ENCODE data around the gene ABHD11.
"Not testable (repeated sequence)": the region's sequence is repeated elsewhere in the genome, so short reads cannot be mapped to it uniquely, and the experiment has no call there.

The ABHD11 gene, protein sequence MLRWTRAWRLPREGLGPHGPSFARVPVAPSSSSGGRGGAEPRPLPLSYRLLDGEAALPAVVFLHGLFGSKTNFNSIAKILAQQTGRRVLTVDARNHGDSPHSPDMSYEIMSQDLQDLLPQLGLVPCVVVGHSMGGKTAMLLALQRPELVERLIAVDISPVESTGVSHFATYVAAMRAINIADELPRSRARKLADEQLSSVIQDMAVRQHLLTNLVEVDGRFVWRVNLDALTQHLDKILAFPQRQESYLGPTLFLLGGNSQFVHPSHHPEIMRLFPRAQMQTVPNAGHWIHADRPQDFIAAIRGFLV

DNA sequence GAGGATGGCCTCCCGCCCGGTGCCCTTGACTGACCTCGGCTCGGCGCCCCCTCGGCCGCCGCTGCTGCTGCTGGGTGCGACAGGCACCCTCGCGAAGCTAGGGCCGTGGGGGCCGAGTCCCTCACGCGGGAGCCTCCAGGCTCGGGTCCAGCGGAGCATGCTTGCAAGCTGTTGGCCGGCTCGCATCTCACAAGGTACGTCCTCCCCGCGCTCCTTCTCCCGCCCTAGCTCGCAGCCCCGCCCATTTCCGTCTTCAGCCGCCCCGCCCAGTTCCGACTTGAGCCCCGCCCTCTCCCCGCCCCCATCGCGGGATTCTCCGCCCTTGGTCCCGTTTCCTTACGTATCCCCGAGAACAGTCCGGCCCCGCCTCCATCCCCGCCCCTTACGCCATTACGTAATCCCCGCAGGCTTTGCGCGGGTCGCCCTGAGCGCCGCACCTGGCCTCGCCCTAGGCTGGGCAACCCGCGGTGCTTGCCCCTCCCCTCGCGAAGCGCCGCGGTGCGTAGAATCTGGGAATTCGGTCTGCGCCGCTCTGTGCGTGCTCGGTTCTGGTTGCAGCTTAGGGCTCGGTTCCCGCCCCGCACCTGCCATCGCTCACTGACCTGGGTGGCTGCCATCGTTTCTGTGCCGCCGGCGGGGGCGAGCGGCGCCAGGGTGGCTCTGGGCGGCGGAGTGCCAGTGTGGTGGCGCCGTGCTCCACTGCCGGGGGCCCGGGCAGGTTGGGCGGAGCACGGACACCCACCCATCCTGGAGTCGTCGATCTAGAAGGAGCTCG is at the start of gene ABHD11:
Gene ABHD11, minus strand, starts transcription at position 191 of the 775 bp plus-strand sequence. Its CDS starts 32 bp downstream, at position 159.
- TF ChIP-seq, protein P1, sequence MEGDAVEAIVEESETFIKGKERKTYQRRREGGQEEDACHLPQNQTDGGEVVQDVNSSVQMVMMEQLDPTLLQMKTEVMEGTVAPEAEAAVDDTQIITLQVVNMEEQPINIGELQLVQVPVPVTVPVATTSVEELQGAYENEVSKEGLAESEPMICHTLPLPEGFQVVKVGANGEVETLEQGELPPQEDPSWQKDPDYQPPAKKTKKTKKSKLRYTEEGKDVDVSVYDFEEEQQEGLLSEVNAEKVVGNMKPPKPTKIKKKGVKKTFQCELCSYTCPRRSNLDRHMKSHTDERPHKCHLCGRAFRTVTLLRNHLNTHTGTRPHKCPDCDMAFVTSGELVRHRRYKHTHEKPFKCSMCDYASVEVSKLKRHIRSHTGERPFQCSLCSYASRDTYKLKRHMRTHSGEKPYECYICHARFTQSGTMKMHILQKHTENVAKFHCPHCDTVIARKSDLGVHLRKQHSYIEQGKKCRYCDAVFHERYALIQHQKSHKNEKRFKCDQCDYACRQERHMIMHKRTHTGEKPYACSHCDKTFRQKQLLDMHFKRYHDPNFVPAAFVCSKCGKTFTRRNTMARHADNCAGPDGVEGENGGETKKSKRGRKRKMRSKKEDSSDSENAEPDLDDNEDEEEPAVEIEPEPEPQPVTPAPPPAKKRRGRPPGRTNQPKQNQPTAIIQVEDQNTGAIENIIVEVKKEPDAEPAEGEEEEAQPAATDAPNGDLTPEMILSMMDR (IDR thresholded peaks at IDR 0.05; ENCODE audit: control extremely low read depth, extremely low read depth, low read depth, missing control alignments), result no peak
- ChIA-PET CTCF (interaction anchor here (0.7 to 11.8 kb wide), 8 partner anchors 10 to 223 kb away, joined by 3 to 170 read pairs (median 4); no protein-coding TSS in a partner anchor), POLR2A (interaction anchor here (1.0 kb wide), 1 partner anchor 13 kb away, joined by 5 read pairs; no protein-coding TSS in a partner anchor)
- DNase-seq (ENCODE audit: extremely low spot score), result peak; percentile 100

DNA sequence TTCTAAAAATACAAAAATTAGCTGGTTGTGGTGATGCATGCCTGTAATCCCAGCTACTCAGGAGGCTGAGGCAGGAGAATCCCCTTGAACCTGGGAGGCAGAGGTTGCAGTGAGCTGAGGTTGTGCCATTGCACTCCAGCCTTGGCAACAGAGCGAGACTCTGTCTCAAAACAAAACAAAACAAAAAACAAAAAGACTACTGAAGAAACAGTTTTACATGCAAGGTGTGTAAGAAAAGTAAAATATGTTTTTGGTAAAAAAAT is 49.1 kb upstream of the ABHD11 start:
- DNase-seq (ENCODE audit: extremely low spot score); POLR2A ChIA-PET; CTCF ChIA-PET: not testable (repeated sequence)

DNA sequence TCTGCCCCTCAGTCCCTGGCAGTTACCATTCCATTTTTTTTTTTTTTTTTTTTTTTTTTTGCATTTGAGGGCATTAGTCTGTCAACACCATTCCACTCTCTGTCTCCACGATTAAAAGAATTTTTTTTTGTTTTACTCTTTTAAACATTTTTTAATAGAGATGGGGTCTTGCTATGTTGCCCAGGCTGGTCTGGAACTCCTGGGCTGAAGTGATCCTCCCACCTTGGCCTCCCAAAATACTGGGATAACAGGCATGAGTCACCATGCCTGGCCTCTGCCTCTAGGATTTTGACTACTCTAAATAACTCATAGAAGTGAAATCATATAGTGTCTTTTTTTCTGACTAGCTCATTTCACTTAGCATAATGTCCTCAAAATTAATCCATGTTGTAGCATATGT is 48.0 kb upstream of the ABHD11 start:
- TF ChIP-seq, protein P1 (IDR thresholded peaks at IDR 0.05; ENCODE audit: control extremely low read depth, extremely low read depth, low read depth, missing control alignments), result no peak
- ChIA-PET POLR2A (no interaction called here), CTCF (no interaction called here)
- DNase-seq (ENCODE audit: extremely low spot score), result no peak

DNA sequence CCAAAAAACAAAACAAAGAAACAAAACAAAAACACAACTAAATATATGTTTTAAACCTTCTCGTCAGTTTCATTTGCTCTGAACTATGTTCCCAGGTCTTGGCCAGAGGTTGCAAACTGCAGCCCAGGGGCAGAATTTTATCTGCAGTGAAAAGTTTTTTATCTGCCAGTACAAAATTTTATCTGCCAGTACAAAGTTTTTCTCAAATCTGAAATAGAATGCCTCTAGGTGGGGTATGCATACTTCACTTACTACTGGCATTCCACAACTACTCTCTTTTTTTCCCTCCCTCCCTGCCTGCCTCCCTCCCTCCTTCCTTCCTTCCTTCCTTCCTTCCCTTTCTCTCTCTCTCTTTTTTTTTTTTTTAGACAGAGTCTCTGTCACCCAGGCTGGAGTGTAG is 40.9 kb upstream of the ABHD11 start:
- DNase-seq (ENCODE audit: extremely low spot score), result no peak
- TF ChIP-seq, protein P1 (IDR thresholded peaks at IDR 0.05; ENCODE audit: control extremely low read depth, extremely low read depth, low read depth, missing control alignments), result no peak
- POLR2A ChIA-PET, result no interaction called here
- CTCF ChIA-PET, result no interaction called here

DNA sequence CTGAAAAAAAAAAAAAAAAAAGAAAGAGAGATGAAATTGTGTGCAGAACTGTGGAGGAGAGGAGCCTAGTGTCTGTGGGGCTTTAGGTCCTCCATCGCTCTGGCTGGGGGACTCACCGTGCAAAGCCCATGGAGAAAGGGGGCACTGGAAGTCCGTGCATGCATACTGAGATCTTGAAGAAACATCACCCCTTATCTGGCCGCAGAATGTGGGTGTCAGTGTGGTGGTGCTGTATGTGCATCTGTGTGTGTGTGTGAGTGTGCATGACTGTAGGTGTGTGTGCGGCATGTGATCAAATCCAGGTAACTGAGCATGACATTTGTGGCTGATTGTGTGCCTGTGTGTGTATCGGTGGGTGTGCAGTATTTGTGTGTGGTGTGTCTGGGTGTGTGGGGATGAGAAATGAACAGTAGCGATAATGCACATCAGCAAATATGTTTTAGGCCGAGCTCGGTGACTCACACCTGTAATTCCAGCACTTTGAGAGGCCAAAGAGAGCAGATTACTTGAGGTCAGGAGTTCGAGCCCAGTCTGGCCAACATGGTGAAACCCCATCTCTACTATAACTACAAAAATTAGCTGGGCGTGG is 40.3 kb upstream of the ABHD11 start:
- TF ChIP-seq, protein P1 (IDR thresholded peaks at IDR 0.05; ENCODE audit: control extremely low read depth, extremely low read depth, low read depth, missing control alignments), result no peak
- DNase-seq (ENCODE audit: extremely low spot score), result no peak
- ChIA-PET POLR2A (interaction anchor here (0.6 kb wide), 1 partner anchor 232 kb away, joined by 3 read pairs; no protein-coding TSS in a partner anchor), CTCF (no interaction called here)

DNA sequence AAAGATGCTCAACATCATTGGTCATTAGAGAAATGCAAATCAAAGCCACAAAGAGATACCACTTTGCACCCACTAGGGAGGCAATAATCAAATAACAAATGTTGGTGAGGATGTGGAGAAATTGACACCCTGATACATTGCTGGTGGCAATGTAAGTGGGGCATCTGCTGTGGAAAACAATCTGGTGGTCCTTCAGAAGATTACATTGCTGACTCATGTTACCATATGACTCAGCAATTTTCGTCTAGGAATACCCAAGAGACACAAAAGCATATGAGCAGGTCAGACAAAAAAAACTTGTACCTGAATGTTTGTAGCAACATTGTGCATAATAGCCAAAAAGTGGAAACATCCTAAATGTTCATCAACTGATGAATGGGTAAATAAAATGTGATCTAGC is 36.3 kb upstream of the ABHD11 start:
- CTCF ChIA-PET, result no interaction called here
- TF ChIP-seq, protein P1 (IDR thresholded peaks at IDR 0.05; ENCODE audit: control extremely low read depth, extremely low read depth, low read depth, missing control alignments), result no peak
- no peak for DNase-seq (ENCODE audit: extremely low spot score)
- POLR2A ChIA-PET, result no interaction called here
